DMS79 treated with DMSO at 0.1 percent for 48 hours (cell line): ENCODE data around the gene RAF1.
"Not testable (repeated sequence)": the region's sequence is repeated elsewhere in the genome, so short reads cannot be mapped to it uniquely, and the experiment has no call there.

Experiments
- DNase-seq: peaks from one replicate; lab custom pipeline; 2025; lab: John Stamatoyannopoulos, UW

Gene RAF1

GRCh38 chr3:12663936-12664908 lies at the start of gene RAF1:
Gene RAF1 (minus strand): TSS chr3:12664117. CDS start chr3:12618721, 45,396 bp downstream.
- DNase-seq = peak; percentile 90

DNA sequence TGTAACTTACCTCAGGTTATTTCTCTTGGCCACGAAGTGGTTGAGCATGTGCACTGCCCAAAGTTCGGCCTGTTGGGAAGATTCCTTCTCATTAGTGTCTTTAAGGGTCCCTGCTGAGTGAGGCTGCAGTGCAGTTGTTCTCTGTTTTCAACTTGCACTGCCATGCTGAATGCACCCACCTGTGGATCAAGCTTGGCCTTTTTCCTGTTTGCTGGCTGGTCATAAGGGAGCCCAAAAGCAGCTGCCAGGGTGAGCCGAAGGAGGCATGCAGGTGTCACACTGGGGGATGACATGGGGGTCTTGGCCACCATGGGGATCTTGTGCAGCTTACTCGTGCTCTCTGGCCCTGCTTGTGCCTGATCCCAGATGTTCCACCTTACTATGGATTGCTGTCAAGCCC lies 46.1 kb upstream of the RAF1 start:
- no peak for DNase-seq

GRCh38 chr3:12709334-12709733 lies 45.4 kb upstream of the RAF1 start:
- DNase-seq = no peak

GRCh38 chr3:12708584-12709192 lies 44.8 kb upstream of the RAF1 start:
- no peak for DNase-seq

- DNase-seq = no peak
Measured at GRCh38 chr3:12707449-12707848, 43.5 kb upstream of the RAF1 start.

GRCh38 chr3:12706504-12707253 lies 42.8 kb upstream of the RAF1 start:
- peak; percentile 2 for DNase-seq

DNA sequence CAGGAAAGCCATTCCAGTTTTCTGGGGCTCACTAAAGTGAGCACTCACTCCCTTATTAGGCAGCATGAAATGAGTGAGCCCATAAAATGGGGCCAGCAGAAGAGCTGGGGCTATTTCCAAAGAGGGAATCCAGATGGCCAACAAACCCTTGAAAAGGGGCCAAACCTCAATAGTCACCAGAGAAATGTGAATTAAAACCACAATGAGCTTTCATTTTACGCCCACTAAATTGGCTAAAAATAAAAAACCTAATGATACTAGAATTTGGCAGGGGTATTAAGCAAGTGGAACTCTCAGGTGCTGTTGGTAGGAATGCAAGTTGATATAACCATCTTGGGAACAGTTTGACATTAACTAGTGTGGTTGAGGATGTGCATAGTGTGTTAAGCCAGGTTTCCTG lies 42.1 kb upstream of the RAF1 start:
- no peak for DNase-seq

DNA sequence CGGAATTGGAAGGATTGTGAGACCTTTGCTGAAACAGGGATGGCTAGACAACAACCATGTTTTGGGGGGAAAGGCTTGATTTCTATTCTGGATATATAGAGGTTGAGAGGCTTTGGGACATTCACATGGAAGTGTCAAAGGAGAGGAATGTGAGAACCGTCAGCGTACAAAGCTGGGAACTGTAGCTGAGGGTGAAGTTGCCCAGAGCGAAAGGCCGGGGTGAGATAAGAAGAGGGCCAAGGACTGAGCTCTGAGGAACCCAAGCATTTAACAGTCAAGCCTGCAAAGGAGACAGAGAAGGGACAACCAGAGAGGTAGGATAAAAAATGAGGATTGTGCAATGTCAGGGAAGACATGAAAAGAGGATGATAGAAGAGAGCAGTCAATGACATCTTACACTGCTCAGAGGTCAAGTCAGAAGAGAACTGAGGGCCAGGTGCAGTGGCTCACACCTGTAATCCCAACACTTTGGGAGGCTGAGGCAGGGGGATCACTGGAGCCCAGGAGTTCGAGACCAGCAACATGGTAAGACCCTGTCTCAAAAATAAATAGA lies 41.5 kb upstream of the RAF1 start:
- no peak for DNase-seq

GRCh38 chr3:12702501-12702900 lies 38.6 kb upstream of the RAF1 start:
- DNase-seq = no peak

DNA sequence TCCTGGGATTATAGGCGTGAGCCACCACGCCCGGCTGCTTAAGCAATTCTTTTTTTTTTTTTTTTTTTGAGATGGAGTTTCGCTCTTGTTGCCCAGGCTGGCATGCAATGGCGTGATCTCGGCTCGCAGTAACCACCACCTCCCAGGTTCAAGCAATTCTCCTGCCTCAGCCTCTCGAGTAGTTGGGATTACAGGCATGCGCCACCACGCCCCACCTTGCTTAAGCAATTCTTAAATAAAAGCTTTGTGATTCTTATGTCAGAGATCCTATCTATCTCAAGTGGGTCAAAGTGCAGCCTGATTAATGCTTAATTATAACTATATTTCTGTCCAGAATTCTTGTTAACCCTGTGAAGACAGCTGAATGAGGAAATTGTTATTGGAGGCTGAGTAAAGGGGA lies 37.7 kb upstream of the RAF1 start:
- DNase-seq = not testable (repeated sequence)

GRCh38 chr3:12700800-12701199 lies 36.9 kb upstream of the RAF1 start:
- no peak for DNase-seq

GRCh38 chr3:12695916-12696315 lies 32.0 kb upstream of the RAF1 start:
- no peak for DNase-seq

- DNase-seq = no peak
Measured at GRCh38 chr3:12695112-12695511, 31.2 kb upstream of the RAF1 start.

- no peak for DNase-seq
Measured at GRCh38 chr3:12692444-12692843, 28.5 kb upstream of the RAF1 start.

GRCh38 chr3:12689997-12690711 lies 26.2 kb upstream of the RAF1 start:
- DNase-seq = no peak

GRCh38 chr3:12687948-12688347 lies 24.0 kb upstream of the RAF1 start:
- DNase-seq = no peak

DNA sequence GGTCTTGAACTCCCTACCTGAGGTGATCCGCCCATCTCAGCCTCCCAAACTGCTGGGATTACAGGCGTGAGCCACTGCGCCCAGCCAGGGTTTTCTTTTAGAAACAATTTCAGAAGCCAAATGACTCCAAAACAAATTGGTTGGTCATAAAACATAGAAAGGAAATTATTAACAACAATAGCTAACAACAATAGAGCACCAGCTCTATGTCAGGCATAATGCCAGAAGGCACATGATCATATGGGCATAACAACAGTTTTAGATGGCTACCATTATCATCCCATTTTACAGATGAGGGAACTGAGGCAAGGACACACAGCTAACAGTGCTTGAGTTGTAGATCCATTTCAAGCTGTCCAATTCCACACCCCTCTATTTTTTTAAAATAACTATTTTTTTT lies 22.2 kb upstream of the RAF1 start:
- no peak for DNase-seq

GRCh38 chr3:12681943-12682390 lies 18.1 kb upstream of the RAF1 start:
- no peak for DNase-seq

GRCh38 chr3:12681089-12681942 lies 17.4 kb upstream of the RAF1 start:
- DNase-seq = no peak

- DNase-seq = no peak
Measured at GRCh38 chr3:12679468-12679867, 15.6 kb upstream of the RAF1 start.

DNA sequence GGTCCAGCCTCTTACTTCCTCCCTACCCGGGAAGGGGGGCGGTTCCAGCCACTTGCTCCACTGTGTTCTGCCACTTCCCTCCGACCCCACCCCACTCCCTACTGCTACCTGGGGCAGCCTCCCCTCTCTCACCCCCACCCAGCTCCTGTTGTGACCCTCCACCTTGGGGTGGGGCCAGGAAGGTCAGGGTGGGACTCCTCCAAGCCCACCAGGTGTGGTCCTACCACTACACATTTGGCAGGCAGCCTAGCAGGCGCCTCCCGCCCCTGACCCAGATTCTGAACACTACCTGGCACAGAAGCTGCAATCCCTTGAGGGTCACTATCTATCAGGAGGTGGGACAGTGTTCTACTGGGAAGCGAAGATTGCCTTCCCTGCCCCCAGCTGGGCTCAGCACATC lies 13.7 kb upstream of the RAF1 start:
- no peak for DNase-seq
